NCI-H2029 (cell line): ENCODE results near the gene FSCN2.

ENCODE experiments used
- DNase-seq: peaks from one replicate; lab custom pipeline; 2025; lab: John Stamatoyannopoulos, UW

FSCN2 gene

GRCh38 chr17:81539961-81540675 is 11.9 kb downstream of the FSCN2 start:
- DNase-seq: no peak

GRCh38 chr17:81540676-81541027 is 12.5 kb downstream of the FSCN2 start:
- DNase-seq: no peak

GRCh38 chr17:81541123-81541522 is 12.9 kb downstream of the FSCN2 start:
- DNase-seq: no peak

GRCh38 chr17:81542431-81543338 is 14.5 kb downstream of the FSCN2 start:
- no peak for DNase-seq

GRCh38 chr17:81543339-81543675 is 15.1 kb downstream of the FSCN2 start:
- no peak for DNase-seq

- DNase-seq: no peak
Observed at GRCh38 chr17:81543756-81544155, 15.6 kb downstream of the FSCN2 start.

- DNase-seq: no peak
Observed at GRCh38 chr17:81544281-81544974, 16.3 kb downstream of the FSCN2 start.

GRCh38 chr17:81545160-81545949 is 17.2 kb downstream of the FSCN2 start:
- DNase-seq: no peak

GRCh38 chr17:81546906-81547613 is 18.9 kb downstream of the FSCN2 start:
- no peak for DNase-seq

GRCh38 chr17:81547614-81547982 is 19.4 kb downstream of the FSCN2 start:
- no peak for DNase-seq

- DNase-seq: no peak
Observed at GRCh38 chr17:81549031-81549557, 20.9 kb downstream of the FSCN2 start.

- no peak for DNase-seq
Observed at GRCh38 chr17:81549826-81550225, 21.6 kb downstream of the FSCN2 start.

- DNase-seq: no peak
Observed at GRCh38 chr17:81550285-81550684, 22.1 kb downstream of the FSCN2 start.

GRCh38 chr17:81550830-81551457 is 22.8 kb downstream of the FSCN2 start:
- DNase-seq: no peak

- no peak for DNase-seq
Observed at GRCh38 chr17:81551458-81552243, 23.5 kb downstream of the FSCN2 start.

GRCh38 chr17:81552244-81553017 is 24.3 kb downstream of the FSCN2 start, which contains the start of gene FAAP100:
TSS of gene FAAP100 (minus strand) at chr17:81552353. CDS start at chr17:81552330, 23 bp downstream.
- peak; percentile 45 for DNase-seq

GRCh38 chr17:81553018-81553615 is 24.9 kb downstream of the FSCN2 start:
- peak; percentile 84 for DNase-seq

- DNase-seq: peak; percentile 55
Observed at GRCh38 chr17:81553616-81554181, 25.5 kb downstream of the FSCN2 start.
